Measurements from ENCODE around the gene RAD51AP2.

RAD51AP2 gene

DNA sequence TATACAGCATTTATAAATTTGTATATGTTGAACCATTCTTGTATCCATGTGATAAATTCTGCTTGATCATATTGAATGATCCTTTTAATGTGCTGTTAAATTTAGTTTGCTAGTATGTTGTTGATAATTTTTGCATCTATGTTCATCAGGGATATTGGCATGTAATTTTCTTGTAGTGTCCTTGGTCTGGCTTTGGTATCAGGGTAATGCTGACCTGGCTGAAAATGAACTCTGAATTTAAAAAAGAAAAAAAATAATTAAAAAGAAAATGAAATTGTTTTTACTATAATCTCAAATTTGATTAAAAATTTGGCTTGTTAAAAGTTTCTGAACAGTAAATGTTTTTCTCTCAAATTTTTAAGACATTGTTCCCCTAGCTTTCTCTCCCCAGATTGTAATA is 46.3 kb downstream of the RAD51AP2 start:
- FAIRE-seq (no peak), DNase-seq (ENCODE audit: low spot score) (no peak)

DNA sequence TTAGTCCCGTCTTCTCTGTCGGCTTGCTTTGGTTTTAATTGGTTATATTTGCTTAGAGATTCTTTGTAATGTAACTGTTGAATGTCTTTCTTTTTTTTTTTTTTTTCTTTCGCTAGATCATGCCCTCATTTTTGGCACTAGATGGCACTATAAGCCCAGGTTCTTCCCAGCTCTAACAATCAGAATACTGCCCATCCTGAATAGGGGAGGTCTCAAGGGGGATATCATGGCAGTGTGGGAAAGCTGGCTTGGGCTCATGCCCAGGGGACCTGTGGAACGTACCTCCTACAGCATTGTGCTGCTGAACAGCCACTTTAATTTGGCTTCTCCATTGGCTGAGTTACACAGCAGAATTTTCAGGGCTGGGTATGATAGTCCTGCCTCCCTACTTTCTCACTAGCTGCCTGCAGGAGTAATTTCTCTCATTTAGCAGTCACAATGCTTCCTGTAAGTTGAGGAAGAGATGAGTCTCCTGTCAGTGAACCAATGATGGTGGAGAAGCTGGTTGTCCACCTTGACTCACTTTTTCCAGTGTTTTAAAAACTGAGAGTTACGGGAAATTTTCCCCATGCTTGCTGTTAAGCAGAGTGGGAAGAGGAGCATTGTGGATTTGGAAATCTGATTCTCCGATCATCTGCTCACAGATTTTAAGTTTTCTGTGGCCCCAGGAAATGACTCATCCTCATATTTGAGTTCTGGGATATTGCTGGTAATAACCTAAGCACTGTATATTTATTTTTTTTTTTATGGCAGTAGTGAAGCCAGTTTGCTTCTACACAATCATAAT is 47.2 kb downstream of the RAD51AP2 start:
- DNase-seq (ENCODE audit: low spot score) (no peak), FAIRE-seq (no peak)

DNA sequence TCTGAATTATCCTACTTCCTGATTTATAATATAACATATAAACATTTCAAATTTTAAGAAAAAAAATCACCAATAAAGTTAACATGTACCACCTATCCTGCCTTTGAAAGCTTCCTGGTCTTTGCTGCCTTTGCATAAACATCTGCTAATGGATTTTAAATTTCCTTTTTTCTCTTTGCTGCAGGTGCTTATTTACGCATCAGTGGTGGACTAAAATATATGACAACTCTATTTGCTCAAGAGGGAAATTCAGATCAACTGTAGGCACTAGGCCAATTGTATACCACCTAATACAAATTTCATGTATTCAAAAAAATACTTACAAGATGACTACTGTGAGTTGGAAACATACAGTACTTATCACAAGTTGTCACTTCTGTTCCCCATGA is 57.2 kb downstream of the RAD51AP2 start:
- DNase-seq (ENCODE audit: low spot score) (no peak), FAIRE-seq (no peak)

All from RCC 7860 (cell line).